Bone marrow (tissue), 2 donors: ENCODE data around the gene ALDH3B1.

Source experiments
- DNase-seq, 2 donors: peaks; one replicate each; lab custom pipeline; 2025; lab: John Stamatoyannopoulos, UW

The ALDH3B1 gene

DNA sequence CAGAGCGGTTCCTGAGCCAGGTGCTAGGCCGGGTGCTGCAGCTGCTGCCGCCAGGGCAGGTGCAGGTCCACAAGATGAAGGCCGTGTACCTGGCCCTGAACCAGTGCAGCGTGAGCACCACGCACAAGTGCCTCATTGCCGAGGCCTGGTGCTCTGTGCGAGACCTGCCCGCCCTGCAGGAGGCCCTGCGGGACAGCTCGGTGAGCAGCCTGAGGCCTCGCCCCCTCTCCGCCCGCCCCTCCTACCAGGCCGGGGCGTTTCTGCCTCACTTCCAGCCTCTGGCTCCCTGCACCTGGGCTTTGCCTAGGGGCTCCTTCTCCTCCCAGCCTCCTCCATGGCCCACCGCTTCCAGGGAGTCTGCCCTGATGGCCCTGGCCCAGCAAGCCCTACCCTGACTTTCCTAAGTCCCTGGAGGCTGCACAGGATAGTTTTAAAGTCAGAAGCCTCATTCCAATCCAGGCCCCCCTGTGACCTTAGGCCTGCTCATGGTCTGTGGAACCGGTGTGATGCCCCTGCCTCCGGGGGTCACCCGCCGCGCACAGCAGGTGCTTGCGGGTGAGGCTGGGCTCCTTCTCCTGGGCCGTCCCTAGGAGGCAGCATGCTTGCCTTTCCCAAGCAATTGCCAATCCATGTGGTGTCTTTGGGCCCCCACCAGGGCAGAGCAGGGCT is 34.2 kb downstream of the ALDH3B1 start:
- DNase-seq = no peak

DNA sequence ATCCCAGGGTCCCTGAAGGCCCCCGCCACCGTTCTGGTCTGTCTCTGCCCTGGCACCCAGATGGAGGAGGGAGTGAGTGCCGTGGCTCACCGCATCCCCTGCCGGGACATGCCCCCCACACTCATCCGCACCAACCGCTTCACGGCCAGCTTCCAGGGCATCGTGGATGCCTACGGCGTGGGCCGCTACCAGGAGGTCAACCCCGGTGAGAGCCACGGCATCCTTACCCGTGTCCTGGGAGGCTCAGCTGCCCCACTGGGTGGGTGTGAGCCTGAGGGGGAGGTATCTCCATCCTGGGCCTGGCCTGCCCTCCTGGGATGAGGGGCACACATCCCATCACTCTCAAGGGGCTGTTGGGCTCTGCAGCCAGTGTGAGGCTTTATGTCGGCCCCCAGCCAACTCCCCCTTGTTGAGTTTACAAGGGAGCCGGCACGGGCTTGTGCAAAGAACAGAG is 34.8 kb downstream of the ALDH3B1 start:
- DNase-seq = no peak

DNA sequence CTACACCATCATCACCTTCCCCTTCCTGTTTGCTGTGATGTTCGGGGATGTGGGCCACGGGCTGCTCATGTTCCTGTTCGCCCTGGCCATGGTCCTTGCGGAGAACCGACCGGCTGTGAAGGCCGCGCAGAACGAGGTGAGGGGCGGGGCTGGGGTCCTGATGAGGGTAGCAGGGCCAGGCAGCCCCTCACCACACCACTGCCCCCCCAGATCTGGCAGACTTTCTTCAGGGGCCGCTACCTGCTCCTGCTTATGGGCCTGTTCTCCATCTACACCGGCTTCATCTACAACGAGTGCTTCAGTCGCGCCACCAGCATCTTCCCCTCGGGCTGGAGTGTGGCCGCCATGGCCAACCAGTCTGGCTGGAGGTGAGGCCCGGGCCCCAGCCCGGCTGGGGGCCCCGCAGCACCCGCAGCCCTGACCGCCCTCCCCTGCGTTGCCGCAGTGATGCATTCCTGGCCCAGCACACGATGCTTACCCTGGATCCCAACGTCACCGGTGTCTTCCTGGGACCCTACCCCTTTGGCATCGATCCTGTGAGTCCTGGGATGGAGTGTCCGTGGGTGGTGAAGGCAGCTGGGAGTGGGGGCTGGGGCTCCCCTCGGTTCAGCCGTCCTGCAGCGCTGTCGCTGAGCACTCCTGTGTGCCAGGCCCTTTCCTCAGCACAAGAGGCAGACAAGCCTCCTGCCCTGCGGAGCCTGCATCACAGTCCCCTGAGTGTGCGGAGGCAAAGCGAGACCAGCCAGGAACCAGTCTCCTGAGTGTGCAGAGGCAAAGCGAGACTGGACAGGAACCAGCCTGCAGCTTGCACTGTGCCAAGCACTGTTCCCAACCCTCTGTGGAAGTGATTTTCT is 37.5 kb downstream of the ALDH3B1 start:
- DNase-seq = no peak

DNA sequence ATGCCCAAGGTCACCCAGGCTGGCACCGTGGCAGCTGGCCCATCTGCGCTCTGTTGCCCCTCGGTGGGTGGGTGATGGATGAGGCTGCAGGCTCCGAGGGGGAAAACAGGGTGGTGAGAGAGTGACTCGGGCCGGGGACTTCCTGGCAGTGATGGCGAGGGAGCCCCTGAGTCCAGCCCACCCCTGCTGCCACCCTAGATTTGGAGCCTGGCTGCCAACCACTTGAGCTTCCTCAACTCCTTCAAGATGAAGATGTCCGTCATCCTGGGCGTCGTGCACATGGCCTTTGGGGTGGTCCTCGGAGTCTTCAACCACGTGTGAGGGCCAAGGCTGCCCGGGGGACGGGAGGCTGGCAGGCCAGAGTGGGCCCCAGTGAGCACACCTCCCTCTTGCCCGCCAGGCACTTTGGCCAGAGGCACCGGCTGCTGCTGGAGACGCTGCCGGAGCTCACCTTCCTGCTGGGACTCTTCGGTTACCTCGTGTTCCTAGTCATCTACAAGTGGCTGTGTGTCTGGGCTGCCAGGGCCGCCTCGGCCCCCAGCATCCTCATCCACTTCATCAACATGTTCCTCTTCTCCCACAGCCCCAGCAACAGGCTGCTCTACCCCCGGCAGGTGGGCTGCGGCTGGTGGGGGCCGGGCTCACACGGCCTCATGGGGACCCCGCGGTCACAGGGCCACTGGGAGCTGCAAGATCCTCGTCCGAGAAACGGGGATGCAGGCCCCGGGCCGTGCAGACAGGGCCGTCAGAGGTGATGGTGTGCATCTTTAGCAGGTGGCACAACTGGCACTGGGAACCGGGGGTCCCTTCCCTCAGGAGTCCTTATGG is 38.8 kb downstream of the ALDH3B1 start:
- DNase-seq = no peak

DNA sequence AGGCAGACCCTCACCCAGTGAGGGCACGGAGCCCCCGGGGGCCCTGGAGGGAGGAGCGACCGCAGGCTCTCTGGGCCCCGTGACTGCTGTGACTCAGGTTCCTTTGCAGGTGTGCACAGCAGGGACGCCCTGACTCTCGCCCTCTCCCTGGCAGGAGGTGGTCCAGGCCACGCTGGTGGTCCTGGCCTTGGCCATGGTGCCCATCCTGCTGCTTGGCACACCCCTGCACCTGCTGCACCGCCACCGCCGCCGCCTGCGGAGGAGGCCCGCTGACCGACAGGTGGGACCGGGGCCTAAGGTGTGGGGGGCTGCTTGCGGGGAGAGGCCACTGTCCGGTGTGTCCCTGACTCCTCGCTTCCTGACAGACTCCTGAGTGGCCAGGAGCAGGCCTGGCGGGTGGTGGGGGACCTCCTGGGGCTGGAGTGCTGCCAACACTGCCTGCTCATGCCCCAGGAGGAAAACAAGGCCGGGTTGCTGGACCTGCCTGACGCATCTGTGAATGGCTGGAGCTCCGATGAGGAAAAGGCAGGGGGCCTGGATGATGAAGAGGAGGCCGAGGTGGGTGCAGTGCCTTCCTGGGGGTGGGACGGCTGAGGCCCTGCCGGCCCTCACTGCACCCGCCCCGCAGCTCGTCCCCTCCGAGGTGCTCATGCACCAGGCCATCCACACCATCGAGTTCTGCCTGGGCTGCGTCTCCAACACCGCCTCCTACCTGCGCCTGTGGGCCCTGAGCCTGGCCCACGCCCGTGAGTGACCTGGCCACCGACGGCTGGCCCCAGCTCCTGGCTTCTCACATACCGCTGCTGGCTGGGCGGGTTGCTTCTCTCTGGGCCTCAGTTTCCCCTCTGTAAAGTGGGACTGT is 39.6 kb downstream of the ALDH3B1 start:
- DNase-seq = no peak

DNA sequence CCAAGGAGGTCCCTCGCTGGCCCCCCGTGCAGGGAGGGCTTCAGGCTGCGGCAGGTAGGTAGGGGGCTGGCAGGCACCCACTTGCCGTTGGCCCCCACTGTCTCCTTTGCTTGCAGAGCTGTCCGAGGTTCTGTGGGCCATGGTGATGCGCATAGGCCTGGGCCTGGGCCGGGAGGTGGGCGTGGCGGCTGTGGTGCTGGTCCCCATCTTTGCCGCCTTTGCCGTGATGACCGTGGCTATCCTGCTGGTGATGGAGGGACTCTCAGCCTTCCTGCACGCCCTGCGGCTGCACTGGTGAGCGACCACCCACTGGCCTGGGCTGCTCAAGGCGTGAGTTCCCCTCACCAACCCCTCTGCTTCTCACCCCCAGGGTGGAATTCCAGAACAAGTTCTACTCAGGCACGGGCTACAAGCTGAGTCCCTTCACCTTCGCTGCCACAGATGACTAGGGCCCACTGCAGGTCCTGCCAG is 40.3 kb downstream of the ALDH3B1 start:
- no peak for DNase-seq

DNA sequence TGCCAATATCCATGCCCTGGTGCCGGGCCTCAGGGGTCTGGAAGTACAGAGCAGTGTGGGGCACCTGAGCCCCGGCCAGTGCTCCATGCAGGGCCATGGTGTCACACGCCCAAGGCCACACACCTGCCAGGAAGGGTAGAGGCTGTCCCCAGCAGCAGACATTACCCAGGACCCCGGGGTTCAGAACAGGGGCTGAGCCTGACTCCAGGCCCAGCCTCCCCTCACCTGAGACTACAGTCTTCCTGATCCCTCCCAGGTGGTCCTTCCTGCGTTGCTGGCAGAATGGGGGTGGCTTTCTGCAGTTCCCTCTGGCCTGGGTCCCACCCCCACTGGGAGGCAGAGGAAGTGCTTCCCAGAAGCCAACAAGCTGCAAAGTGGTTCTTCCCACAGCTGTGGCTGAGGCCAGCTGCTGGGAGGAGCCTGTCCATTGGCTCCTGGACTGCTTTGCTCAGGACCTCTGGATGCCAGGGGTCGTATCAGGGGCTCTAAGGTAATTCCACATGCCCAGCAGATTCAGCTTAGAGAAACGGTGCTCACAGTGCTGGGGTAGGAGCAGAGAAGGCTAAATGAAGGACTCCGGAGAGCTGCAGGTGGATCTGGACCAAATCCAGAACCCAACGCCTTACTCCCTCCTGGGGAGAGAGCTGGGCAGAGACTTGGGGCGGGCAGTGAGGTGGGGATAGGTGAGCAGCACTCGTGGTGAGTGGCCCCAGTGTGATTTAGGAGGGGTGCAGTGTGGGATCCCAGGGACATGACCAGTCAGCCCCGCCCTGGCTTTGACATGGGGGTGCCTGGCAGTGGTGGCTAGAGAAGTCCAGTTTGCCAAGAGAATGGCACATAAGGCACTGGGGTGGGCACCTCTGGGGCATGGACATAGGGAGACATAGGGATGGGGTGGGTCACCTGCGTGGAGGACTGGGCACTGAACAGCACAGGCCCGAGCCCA is 41.3 kb downstream of the ALDH3B1 start:
- DNase-seq = no peak

DNA sequence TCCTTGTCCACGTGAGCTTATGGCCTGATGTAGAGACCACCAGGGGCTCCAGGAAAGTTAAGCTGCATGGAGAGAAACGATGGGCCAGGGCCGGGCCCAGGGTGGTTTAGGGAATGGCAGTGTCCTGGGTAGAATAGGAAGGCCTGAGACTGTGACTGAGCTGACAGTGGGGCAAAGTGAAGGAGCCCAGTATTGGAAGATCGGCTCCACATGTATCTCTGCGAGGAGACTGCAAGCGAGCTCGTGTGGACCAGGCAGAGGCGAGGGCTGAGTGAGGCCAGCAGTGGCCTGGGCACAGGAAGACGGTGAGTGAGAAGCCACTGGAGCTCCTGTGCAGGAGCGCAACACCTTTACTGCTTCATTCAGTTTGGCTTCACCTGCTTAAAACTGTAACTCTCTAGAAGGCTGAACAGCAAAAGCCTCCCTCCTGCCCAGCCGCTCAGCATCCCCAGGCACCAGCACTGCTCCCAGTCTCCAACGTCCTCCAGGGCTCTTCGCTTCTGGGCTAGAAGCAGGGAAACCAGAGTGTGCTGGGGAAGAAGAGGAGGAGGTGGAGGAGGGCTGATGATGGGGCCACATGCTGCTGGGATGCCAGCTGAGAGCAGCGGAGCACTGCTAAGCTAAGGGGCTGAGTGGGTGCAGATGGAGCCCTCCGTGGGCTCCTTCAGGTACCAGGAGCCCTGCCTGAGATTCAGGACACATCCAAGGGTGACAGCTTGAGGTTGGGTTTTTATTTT is 42.2 kb downstream of the ALDH3B1 start:
- DNase-seq = no peak

DNA sequence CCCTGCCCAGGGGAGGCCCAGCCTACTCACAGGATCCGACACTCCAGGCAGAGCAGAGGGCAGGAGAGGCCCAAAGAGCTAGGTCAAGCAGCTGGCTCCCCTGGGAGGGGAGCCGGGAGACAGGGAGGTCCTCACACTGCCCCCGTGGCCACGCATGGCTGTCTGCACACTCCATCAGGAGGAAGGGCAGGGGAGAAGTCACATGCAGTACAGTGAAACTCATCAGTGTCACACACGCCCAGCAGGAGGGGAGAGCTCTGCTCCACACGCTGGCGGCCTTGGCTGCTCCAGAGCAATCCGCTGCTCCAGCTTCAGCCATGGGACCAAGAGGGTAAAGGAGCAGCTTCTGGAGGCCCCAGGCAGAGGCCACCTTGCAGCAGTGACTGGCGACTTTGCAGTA is 43.0 kb downstream of the ALDH3B1 start:
- DNase-seq = no peak

DNA sequence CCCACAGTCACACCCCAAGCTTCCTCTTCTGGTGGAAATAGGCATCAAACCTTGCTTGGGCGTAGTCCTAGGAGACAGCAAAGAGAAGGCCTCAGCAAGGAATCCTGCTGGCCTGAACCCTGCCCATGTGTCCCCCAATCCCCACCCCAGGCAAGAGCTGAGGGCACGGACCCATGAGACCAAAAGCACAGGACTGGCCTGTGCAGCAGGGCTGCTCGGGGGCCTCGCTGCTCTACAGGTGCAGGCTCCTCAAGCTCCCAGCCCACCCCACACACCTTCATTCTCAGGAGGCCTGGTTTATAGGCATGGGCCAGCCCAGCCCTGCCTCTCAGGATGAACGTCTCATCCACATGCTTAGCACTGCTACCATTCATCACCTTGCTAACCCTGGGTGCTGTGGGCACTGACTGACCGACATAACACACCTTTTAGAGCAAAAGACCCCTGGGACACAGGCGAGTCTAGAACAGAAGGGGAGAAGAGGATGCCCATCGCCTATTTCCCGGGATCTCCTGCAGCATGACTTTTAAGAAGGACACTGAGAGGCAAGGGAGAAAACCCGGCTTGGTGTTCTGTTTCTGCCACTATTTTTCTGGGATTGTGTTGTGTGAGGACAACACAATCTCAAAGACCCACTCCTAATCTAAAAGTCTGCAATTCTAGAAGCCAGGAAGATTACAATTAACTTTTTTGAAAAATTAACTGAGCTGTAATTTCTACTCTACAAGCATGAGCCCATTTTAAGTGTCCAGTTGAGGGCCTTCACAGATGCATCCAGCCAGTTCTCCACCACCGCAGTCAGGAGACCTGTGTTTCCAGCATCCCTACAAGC is 44.1 kb downstream of the ALDH3B1 start:
- no peak for DNase-seq

DNA sequence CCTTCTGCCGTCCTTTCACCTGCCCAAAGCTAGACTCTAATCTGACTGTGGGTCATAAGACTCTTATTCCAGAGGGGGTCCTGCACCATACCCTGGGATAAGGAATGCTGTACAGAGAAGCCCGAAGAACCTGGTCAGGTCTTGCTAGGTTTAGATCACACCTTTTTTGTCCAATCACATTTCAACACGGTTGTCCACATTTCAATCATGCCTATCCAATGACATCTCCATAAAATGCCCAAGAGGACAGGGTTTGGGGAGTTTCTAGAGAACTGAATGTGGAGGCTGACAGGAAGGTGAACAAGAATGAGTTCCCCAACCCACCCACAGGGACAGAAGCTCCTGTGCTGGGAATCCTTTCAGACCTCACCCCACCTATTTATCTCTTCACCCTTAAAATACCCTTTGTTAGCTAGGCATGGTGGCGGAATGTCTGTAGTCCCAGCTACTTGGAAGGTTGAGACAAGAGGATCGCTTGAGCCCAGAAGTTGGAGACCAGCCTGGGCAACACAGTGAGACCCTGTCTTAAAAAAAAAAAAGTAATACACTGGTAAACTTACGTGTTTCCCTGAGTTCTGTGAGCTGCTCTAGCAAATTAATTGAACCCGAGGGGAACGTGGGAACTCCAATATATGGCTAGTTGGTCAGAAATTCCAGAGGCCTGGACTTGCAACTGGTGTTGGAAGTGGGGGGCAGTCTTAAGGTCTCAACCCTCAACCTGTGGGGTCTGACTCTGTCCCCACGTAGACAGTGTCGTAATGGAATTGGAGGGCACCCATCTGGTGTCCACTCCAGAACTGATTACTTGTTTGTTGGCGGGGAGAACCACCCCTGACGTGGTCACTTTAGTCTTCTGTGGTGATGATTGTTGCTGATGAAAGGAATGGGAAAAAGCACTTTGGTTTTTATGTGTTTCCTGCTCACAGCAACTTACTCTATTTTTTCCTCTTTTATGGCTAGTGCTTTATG is 46.5 kb downstream of the ALDH3B1 start:
- DNase-seq = no peak

DNA sequence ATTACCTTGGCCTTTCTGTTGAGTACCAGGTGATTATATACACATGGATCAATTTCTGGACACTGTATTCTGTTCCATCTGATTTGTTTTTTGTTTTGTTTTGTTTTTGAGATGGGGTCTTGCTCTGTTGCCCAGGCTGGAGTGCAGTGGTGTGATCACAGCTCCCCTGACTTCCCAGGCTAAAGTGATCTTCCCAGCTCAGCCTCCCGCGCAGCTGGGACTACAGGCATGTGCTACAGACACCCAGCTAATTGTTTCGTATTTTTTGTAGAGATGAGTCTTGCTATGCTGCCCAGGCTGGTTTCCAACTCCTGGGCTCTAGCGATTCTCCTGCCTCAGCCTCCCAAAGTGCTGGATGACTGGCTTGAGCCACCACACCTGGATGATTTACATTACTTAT is 47.7 kb downstream of the ALDH3B1 start:
- no peak for DNase-seq

DNA sequence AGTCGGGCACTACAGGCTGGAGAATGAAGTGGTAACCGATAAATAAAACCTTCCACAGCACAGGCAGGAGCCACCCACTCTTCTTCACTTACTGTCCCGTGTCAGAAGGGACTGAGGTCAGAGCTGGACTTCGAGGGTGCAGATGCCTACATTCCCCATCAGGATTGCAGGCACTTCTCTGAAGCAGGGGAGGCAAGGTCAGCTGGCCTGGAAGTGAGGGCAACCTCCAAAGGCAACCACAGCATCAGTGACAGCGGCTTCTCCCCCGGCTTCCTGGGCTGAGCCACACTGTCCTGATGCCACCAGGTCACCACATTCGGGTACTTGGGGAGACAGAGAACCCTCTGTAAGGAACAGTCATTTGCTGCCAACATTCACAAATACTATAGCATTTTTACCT is 51.4 kb downstream of the ALDH3B1 start:
- no peak for DNase-seq

DNA sequence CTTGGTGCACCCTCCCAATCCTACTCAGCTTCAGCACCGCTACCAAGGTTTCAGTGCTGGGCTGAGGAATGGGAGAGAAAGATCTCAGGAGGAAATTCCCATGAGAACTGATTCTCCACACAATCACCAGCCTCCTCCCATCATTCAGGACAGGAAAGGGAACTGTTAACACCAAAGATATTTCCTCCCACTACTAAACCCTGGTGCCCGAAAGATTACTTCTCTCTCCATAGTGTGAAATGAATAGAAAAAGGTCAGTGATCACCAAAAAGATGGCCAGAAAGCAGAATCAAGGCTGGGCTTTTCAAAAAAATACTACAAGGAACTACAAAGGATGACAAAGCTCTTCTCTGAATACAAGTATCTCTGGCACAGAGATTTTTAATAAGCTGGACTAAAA is 54.8 kb downstream of the ALDH3B1 start:
- DNase-seq = no peak

DNA sequence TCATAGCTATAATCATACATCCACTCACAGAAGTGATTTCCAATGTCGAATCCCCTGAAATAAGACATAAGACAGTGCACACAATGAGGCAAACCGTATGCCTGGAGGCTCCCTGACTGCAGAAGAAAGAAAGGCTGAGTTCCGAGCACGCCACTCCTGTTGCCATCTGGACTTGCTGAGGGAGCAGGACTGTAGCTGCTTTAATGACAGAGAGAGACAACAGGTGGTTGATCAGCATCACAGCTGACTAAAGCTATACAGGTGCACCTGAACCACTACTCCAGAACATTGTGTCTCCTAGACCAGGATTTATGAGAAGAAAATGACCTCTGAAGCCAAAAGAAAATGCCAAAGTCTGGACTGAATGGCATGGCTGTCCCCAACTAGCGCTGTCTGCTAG is 55.7 kb downstream of the ALDH3B1 start:
- DNase-seq = no peak

DNA sequence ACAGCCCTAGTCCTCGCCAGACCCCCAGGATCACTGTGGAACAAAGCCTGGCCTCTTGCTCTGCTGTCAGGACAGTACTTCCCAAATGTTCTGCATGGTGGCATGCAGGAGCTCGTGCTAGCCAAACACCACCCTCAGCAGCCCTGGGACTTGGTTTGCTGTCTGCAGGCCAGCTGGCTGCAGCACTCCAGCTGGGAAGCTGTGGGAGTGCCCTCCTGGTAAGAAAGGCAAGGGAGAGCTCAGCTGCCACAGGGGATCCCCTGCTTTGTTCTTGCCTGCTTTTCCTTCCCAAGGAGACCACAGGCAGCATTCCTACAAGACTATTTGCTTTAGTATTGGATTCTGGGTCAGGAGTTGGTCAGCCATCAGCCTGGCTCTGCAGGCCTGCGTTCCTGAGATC is 56.6 kb downstream of the ALDH3B1 start:
- DNase-seq = no peak

DNA sequence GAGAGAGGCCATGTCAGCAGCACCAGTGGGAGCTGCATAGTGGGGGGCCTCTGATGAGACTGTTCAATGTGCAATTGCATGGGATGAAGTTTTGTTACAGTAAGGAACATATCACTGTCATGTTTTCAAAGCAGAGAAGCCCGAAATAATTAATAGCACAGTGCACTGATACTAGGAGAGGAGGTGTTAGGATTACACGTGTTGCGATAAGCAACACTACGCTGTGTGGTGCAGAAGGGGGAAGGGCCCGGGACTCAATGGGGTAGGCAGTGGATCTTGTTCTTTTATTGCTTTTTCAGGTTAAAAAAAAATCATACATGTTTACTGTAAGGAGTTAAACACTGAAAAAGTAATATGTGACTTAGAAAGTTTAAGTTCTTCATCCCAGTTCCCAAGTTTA is 57.9 kb downstream of the ALDH3B1 start:
- no peak for DNase-seq
